GM23248 (cell line): ENCODE results near the gene PIERCE2.
"Not testable (repeated sequence)": the region's sequence is repeated elsewhere in the genome, so short reads cannot be mapped to it uniquely, and the experiment has no call there.

Experiments used
- EZH2 ChIP-seq: fragments of 200-600 bp; sonication (generic); IDR thresholded peaks from 2 replicates; pipeline ENCODE4 v1.6.1; 2018; ENCODE audit warnings: antibody characterized with exemption, mild to moderate bottlenecking; ENCODE audit not compliant: insufficient read depth, poor library complexity, severe bottlenecking
- EZH2phosphoT487 ChIP-seq: fragments of 200-600 bp; sonication (generic); IDR thresholded peaks from 2 replicates; pipeline ENCODE4 v1.6.1; 2018; ENCODE audit warnings: antibody characterized with exemption, moderate library complexity, mild to moderate bottlenecking, low read depth; ENCODE audit not compliant: insufficient read depth

DNA sequence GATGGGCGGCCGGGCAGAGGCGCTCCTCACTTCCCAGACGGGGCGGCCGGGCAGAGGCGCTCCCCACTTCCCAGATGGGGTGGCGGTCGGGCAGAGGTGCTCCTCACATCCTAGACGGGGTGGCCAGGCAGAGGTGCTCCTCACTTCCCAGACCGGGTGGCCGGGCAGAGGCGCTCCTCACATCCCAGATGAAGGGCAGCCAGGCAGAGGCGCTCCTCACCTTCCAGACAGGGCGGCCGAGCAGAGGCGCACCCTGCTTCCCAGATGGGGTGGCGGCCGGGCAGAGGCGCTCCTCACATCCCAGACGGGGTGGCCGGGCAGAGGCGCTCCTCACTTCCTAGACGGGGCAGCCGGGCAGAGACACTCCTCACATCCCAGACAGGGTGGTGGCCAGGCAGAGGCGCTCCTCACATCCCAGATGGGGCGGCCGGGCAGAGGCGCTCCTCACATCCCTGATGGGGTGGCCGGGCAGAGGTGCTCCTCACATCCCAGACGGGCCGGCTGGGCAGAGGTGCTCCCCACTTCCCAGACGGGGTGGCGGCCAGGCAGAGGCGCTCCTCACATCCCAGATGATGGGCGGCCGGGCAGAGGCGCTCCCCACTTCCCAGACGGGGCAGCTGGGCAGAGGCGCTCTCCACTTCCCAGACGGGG lies 38.2 kb downstream of the PIERCE2 start:
- TF ChIP-seq EZH2, EZH2phosphoT487: not testable (repeated sequence)
